Tibial nerve (tissue), 4 donors: ENCODE data around the gene MYL10. TPM values are rescaled to one million over a fixed set of nuclear protein-coding genes. Genes with fewer than 3 reads are reported as not detected.
"Not testable (repeated sequence)": the region's sequence is repeated elsewhere in the genome, so short reads cannot be mapped to it uniquely, and the experiment has no call there.

ENCODE experiments used
- DNase-seq, 2 donors: peaks; one replicate each; pipeline ENCODE4 v3.0.0-alpha.2; 2019; ENCODE audit warnings: low spot score in 2 of 2
- H3K27ac ChIP-seq, 4 donors: fragments of 200-600 bp; sonication (generic) in 3 of 4; one replicate each; pipeline ENCODE4 v1.5.1; 2017 to 2019; ENCODE audit warnings: mild to moderate bottlenecking in 1 of 4
- H3K27me3 ChIP-seq, 2 donors: fragments of 200-600 bp; sonication (generic) in 1 of 2; one replicate each; pipeline versions ENCODE4 v1.5.1 to v1.6.0; 2017 to 2019
- H3K36me3 ChIP-seq, 3 donors: fragments of 200-600 bp; sonication (generic); one replicate each; pipeline ENCODE4 v1.5.1; 2018 to 2019
- H3K4me1 ChIP-seq, 4 donors: fragments of 200-600 bp; sonication (generic) in 3 of 4; one replicate each; pipeline ENCODE4 v1.5.1; 2017 to 2019
- H3K4me3 ChIP-seq, 4 donors: fragments of 200-600 bp; sonication (generic) in 3 of 4; one replicate each; pipeline ENCODE4 v1.5.1; 2017 to 2019; ENCODE audit warnings: mild to moderate bottlenecking in 1 of 4, moderate library complexity in 1 of 4
- H3K9me3 ChIP-seq, 4 donors: fragments of 200-600 bp; sonication (generic) in 3 of 4; one replicate each; pipeline ENCODE4 v1.5.1; 2017 to 2019
- EP300 ChIP-seq, 2 donors: sonication (generic); formaldehyde crosslinking; IDR thresholded peaks; one replicate each; pipeline ENCODE4 v1.6.1; 2017; ENCODE audit warnings: antibody characterized with exemption in 2 of 2, mild to moderate bottlenecking in 1 of 2
- POLR2A ChIP-seq, 2 donors: fragments of 450-650 bp; IDR thresholded peaks; one replicate each; pipeline ENCODE4 v1.6.1; 2017; ENCODE audit warnings: antibody characterized with exemption in 2 of 2, mild to moderate bottlenecking in 2 of 2, moderate library complexity in 2 of 2
- WGBS, 2 donors: methylation state at CpG; one replicate each; pipeline ENCODE4 v1.1.5; 2018; 5-methylcytosine and 5-hydroxymethylcytosine counted together
- total RNA-seq, 4 donors: library from RNA; depleted of rRNA; stranded (reverse); fragments of >200 nt; gene quantifications; one replicate each; pipeline ENCODE4 v1.1.0, GENCODE V29; 2016
- TF ChIP-seq, protein P1 (sequence below), 5 experiments: fragments of 200-600 bp in 3 of 5; fragments of 450-650 bp in 2 of 5; sonication (generic) in 3 of 5; IDR thresholded peaks; one replicate each; pipeline ENCODE4 v1.5.1; 2016 to 2019; ENCODE audit warnings: antibody characterized with exemption in 5 of 5, mild to moderate bottlenecking in 3 of 5, moderate library complexity in 2 of 5

MYL10 gene
- total RNA-seq, 4 donors from 2014 or later: not detected

DNA sequence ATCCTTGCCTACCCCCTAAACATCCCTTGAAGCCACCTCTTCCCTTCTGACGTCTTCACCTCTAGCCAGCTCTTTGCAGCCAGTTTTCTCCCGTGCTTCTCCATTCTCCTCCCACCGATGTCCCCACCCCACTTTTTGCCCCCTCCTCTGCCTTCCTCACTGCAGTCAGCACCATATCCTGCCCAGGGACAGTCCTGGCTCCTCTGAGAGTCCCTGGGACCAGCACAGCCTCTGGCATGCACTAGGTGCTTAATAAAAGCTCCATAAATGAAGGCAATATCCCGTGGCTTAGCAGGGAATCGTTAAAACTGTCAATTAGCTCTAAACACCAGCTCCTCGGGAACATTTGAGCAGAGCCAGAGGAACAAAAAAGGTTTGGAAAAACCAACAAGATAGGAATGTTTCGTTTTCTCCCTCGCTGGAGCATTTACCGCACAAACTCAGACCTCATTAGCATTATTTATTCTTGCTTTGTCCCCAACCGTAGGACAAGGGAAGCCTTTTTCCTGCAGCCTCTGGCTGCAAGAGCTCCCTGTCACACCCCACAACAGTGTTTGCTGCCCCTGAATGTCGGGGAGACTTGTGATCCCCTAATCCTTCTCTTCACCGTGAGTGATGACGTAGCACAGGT is 16.1 kb downstream of the MYL10 start:
- 37 to 41% methylated on average over 13 of the region's 13 CpGs for WGBS, 2 donors
- Histone ChIP-seq H3K36me3 (no peaks in the 10 kb centered on the region), H3K27ac (no peak overlapping the region), H3K9me3 (no peaks in the 10 kb centered on the region), H3K27me3 (no peaks in the 10 kb centered on the region), H3K4me1 (peaks cover 0 to 7% (median 0%) of the 10 kb centered on the region in 4 donors), H3K4me3 (no peak overlapping the region)
- TF ChIP-seq POLR2A (IDR thresholded peaks at IDR 0.05) (no peak), EP300 (IDR thresholded peaks at IDR 0.05) (no peak)
- TF ChIP-seq, protein P1, sequence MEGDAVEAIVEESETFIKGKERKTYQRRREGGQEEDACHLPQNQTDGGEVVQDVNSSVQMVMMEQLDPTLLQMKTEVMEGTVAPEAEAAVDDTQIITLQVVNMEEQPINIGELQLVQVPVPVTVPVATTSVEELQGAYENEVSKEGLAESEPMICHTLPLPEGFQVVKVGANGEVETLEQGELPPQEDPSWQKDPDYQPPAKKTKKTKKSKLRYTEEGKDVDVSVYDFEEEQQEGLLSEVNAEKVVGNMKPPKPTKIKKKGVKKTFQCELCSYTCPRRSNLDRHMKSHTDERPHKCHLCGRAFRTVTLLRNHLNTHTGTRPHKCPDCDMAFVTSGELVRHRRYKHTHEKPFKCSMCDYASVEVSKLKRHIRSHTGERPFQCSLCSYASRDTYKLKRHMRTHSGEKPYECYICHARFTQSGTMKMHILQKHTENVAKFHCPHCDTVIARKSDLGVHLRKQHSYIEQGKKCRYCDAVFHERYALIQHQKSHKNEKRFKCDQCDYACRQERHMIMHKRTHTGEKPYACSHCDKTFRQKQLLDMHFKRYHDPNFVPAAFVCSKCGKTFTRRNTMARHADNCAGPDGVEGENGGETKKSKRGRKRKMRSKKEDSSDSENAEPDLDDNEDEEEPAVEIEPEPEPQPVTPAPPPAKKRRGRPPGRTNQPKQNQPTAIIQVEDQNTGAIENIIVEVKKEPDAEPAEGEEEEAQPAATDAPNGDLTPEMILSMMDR (IDR thresholded peaks at IDR 0.05): no peak
- no peak for DNase-seq

DNA sequence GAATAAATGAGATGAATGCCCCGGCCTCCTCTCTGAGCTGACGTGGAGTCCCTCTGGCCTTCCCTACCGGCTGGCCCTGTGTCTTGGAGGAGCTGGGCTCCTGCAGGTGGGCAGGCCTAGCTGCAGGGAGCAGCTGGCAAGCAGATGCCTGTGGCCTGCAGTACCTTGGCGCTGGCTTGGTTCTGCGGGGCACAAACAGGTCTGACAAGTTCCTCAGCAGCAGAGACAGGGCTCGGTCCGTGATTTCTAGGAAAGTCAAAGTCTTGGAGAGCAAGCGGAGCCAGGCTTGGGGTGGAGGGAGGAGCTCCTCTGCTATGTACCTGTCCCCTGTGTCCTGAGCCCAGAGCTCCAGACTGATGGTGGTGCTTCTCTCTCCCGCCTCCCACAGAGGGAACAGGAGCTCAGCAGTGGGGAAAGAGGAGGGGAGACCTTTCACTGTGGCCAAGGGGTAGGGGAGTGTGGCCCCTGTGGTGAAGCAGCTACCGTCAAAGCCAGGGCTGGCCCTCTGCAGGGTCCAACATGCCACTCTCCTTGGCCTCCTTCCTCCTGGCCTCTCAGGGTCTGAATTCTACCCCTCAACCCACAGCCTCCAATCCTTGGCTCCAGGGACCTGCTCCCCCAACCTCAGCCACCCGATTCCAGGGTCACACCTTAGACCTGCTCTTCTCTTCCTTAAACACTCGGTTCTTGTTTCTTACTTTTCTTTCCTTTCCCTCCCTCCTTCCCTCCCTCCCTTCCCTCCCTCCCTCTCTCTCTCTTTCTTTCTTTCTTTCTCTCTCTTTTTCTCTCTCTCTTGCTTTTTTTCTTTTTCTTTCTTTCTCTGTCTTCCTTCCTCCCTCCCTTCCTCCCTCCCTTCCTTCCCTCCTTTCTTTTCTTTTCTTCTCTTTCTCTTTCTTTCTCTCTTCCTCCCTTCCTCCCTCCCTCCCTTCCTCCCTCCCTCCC is 20.1 kb downstream of the MYL10 start:
- Histone ChIP-seq H3K27ac (no peak overlapping the region), H3K27me3 (no peaks in the 10 kb centered on the region), H3K36me3 (no peaks in the 10 kb centered on the region), H3K4me3 (no peak overlapping the region), H3K4me1 (no peaks in the 10 kb centered on the region), H3K9me3 (no peaks in the 10 kb centered on the region)
- 64 to 67% methylated on average over 12 of the region's 12 CpGs for WGBS, 2 donors
- TF ChIP-seq POLR2A (IDR thresholded peaks at IDR 0.05): no peak
- no peak for TF ChIP-seq EP300 (IDR thresholded peaks at IDR 0.05)
- TF ChIP-seq, protein P1 (IDR thresholded peaks at IDR 0.05): no peak
- no peak for DNase-seq

DNA sequence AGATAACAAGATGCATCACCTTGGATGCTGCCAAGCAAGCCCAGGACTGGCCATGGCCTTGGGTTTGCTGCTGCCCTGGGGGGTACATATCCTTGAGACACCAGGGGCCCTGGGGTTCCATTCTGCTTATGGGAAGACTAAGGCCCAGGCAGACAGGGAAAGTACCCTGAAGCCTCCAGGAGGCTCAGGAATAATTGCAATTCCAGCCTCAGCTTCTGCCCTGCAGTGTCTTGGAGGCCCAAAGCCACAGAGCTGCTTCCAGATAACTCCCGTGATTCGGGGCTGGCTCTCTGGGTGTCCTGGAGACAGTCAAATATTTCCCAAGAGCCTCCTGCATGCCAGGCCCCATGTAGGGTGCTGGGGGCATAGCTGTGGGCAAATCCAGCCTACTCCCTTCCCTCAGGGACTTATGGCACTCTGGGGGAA is 22.6 kb downstream of the MYL10 start:
- 90% methylated on average over 2 of the region's 2 CpGs; no CpG with 5 or more reads in 1 of the 2 donors for WGBS, 2 donors

DNA sequence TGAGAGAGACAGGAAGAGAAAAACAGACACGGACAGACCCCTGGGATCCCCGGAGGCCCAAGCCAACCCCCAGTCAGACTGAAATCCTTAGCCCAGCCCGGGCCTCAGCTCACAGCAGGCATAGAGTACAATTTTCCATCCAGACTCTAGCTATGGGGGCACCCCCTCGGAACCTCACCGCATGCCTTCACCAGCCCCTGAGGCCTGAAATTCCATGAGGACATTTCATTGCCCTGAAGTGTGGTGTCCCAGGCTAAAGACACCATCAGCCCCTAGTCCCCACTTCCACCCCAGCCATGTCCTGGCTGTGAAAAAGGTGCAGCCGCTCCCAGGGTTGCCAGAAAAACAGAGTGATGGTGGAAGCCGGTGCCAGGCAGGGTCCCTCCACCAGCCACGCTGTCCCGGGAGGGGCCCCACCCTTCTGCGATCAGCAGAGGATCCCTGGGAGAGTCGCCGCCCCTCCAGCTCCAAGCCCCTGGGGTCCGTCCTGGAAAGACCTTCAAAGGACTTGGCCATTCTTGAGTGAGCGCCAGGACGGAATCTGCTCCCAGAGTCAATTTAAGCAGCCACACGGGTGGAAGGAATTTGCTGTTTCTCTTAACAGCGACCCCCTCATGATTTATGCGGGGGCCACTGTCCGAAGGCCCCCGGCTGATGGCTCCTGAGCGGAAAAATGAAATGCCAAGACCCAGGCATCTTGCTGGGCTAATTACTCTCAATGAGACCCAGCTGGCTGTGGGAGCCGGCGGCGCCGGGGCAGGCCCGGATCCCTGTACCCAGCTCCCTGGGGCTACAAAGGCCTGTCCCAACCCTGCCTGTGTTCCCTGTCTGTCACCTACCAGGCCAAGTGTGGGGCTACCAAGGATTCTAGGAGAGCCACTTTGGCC is 23.2 kb downstream of the MYL10 start:
- DNase-seq: no peak

More for the DNA sequence above, 22.6 kb downstream of the MYL10 start:
- Histone ChIP-seq H3K9me3 (no peaks in the 10 kb centered on the region), H3K4me3 (no peak overlapping the region), H3K36me3 (no peaks in the 10 kb centered on the region), H3K4me1 (peaks cover 0 to 8% (median 0%) of the 10 kb centered on the region in 4 donors), H3K27ac (no peak overlapping the region), H3K27me3 (no peaks in the 10 kb centered on the region)
- no peak for DNase-seq
- TF ChIP-seq POLR2A (IDR thresholded peaks at IDR 0.05) (no peak), EP300 (IDR thresholded peaks at IDR 0.05) (no peak)

DNA sequence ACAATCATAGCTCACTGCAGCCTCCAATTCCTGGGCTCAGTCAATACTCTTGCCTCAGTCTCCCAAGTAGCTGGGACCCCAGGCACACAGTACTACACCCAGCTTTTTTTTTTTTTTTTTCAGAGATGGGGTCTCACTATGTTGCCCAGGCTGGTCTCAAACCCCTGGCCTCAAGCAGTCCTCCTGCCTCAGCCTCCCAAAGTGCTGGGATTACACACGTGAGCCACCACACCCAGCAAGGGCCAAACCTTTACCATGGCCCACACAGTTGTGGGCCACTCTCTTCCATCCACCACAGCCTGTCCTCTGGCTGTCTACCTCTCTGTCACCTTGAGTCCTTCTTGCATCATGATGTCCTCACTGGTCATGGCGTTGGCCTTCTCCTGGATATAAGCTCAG is 24.2 kb downstream of the MYL10 start:
- not testable (repeated sequence) for DNase-seq, H3K9me3 ChIP-seq, H3K4me1 ChIP-seq, H3K4me3 ChIP-seq, H3K27me3 ChIP-seq, H3K36me3 ChIP-seq, H3K27ac ChIP-seq
- 90 to 93% methylated on average over 2 of the region's 2 CpGs for WGBS, 2 donors

More for the DNA sequence above, 23.2 kb downstream of the MYL10 start:
- no peak overlapping the region for H3K27ac ChIP-seq
- H3K27me3 ChIP-seq: no peaks in the 10 kb centered on the region
- H3K4me1 ChIP-seq: peaks cover 0 to 8% (median 0%) of the 10 kb centered on the region in 4 donors
- no peaks in the 10 kb centered on the region for H3K36me3 ChIP-seq
- no peaks in the 10 kb centered on the region for H3K9me3 ChIP-seq
- TF ChIP-seq POLR2A (IDR thresholded peaks at IDR 0.05): no peak
- TF ChIP-seq, protein P1 (IDR thresholded peaks at IDR 0.05): no peak
- no peak for TF ChIP-seq EP300 (IDR thresholded peaks at IDR 0.05)
- H3K4me3 ChIP-seq: no peak overlapping the region
- 65 to 75% methylated on average over 25 to 26 of the region's 26 CpGs for WGBS, 2 donors
